HTR-8/SVneo (cell line): ENCODE data around the gene PRXL2C.
"Not testable (repeated sequence)": the region's sequence is repeated elsewhere in the genome, so short reads cannot be mapped to it uniquely, and the experiment has no call there.

Experiments used
- DNase-seq: peaks from one replicate; pipeline ENCODE4 v3.0.0; 2011; ENCODE audit warnings: low spot score, mixed read lengths; ENCODE audit not compliant: insufficient read length
- FAIRE-seq: peaks from 2 replicates; lab custom pipeline; 2011; peaks lifted over from hg19 to GRCh38; lab: Jason Lieb, UNC

Gene PRXL2C

GRCh38 chr9:96614664-96615063 lies 40.5 kb downstream of the PRXL2C start:
- not testable (repeated sequence) for DNase-seq, FAIRE-seq

GRCh38 chr9:96612966-96613589 lies 42.0 kb downstream of the PRXL2C start:
- FAIRE-seq (no peak), DNase-seq (no peak)

- no peak for DNase-seq
- peak; percentile 31 for FAIRE-seq
Observed at GRCh38 chr9:96612105-96612965, 42.8 kb downstream of the PRXL2C start.

- DNase-seq (no peak), FAIRE-seq (no peak)
Observed at GRCh38 chr9:96611302-96611701, 43.8 kb downstream of the PRXL2C start.

GRCh38 chr9:96609732-96610131 lies 45.4 kb downstream of the PRXL2C start:
- DNase-seq (no peak), FAIRE-seq (no peak)

GRCh38 chr9:96607971-96608370 lies 47.1 kb downstream of the PRXL2C start:
- DNase-seq: no peak
- no peak for FAIRE-seq

GRCh38 chr9:96605328-96605727 lies 49.8 kb downstream of the PRXL2C start:
- FAIRE-seq: no peak
- DNase-seq: no peak

- no peak for FAIRE-seq
- no peak for DNase-seq
Observed at GRCh38 chr9:96604004-96604319, 51.2 kb downstream of the PRXL2C start.

- DNase-seq: no peak
- no peak for FAIRE-seq
Observed at GRCh38 chr9:96603305-96604003, 51.7 kb downstream of the PRXL2C start.

- FAIRE-seq: no peak
- DNase-seq: no peak
Observed at GRCh38 chr9:96599298-96599697, 55.8 kb downstream of the PRXL2C start.

- FAIRE-seq: no peak
- no peak for DNase-seq
Observed at GRCh38 chr9:96596601-96597111, 58.5 kb downstream of the PRXL2C start.
